RWPE1 (cell line): ENCODE measurements around the gene LZTFL1.

Experiments used
- CTCF ChIA-PET: fragments of 350-600 bp; sonication (Branson Sonifier 250); formaldehyde crosslinking; extraction: SDS; loops from one replicate; lab custom pipeline; 2021; lab: Yijun Ruan, JAX
- POLR2A ChIA-PET: fragments of 400-600 bp; formaldehyde crosslinking; extraction: SDS; loops from one replicate; lab custom pipeline; 2020; ENCODE audit warnings: antibody characterized with exemption; ENCODE audit not compliant: low non-redundant PET; lab: Yijun Ruan, JAX
- DNase-seq: peaks from one replicate; pipeline ENCODE4 v3.0.0; 2012; ENCODE audit warnings: low spot score
- H3K27ac ChIP-seq: fragments of 450-650 bp; 2 replicates; pipeline ENCODE4 v1.5.1; 2017
- TF ChIP-seq, protein P1 (sequence below): fragments of 450-650 bp; conservative IDR thresholded peaks from 2 replicates; pipeline ENCODE4 v1.5.1; 2017; ENCODE audit warnings: low read depth, mild to moderate bottlenecking

Gene LZTFL1

GRCh38 chr3:45873036-45873435, 31.1 kb upstream of the LZTFL1 start:
- TF ChIP-seq, protein P1, sequence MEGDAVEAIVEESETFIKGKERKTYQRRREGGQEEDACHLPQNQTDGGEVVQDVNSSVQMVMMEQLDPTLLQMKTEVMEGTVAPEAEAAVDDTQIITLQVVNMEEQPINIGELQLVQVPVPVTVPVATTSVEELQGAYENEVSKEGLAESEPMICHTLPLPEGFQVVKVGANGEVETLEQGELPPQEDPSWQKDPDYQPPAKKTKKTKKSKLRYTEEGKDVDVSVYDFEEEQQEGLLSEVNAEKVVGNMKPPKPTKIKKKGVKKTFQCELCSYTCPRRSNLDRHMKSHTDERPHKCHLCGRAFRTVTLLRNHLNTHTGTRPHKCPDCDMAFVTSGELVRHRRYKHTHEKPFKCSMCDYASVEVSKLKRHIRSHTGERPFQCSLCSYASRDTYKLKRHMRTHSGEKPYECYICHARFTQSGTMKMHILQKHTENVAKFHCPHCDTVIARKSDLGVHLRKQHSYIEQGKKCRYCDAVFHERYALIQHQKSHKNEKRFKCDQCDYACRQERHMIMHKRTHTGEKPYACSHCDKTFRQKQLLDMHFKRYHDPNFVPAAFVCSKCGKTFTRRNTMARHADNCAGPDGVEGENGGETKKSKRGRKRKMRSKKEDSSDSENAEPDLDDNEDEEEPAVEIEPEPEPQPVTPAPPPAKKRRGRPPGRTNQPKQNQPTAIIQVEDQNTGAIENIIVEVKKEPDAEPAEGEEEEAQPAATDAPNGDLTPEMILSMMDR, result no peak
- no peak overlapping the region for H3K27ac ChIP-seq
- DNase-seq, result no peak
- ChIA-PET CTCF (no interaction called here), POLR2A (no interaction called here)

DNA sequence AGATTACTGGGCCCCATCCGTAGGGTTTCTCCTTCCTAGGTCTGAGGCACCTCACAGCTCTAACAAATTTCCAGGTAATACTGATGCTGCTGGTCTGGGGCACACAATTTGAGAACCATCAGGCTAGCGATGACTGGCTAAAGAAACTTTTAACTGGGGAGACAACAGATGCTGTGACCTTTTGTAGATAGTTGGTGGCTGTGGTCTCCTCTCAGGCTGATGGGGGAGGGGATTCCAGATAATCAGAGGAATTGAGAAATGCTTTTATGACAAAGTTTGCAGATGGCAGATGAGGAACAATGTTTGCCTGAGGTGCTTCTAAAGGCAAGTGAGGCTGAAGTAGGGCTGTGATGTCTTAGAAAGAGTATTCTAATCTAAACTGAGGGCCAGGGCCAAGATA, 30.6 kb upstream of the LZTFL1 start:
- no peak overlapping the region for H3K27ac ChIP-seq
- TF ChIP-seq, protein P1, result no peak
- ChIA-PET POLR2A (no interaction called here), CTCF (no interaction called here)
- DNase-seq, result no peak

DNA sequence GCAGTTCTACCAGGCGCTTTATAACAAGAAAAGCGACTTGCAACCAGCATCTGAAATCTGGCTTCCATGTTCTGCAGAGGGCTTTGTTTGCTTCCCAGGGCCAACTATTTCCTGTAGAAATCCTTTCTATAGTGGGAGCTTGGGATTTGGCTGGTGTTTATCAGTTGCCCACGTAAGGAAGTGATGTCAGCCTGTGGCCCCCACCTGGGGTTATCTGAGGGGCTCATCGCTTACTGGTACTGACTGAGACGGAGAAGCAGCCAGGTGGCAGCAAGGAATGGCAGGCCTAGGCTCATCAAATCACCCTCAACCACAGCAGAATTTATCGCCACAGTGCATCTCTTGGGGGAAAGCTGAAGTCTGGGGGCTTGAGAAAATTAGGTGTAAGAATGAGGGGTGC, 29.9 kb upstream of the LZTFL1 start:
- TF ChIP-seq, protein P1, result no peak
- ChIA-PET POLR2A (no interaction called here), CTCF (no interaction called here)
- no peak for DNase-seq
- H3K27ac ChIP-seq, result no peak overlapping the region

GRCh38 chr3:45870099-45870498, 28.2 kb upstream of the LZTFL1 start:
- ChIA-PET CTCF (no interaction called here), POLR2A (no interaction called here)
- H3K27ac ChIP-seq, result no peak overlapping the region
- TF ChIP-seq, protein P1, result no peak
- DNase-seq, result no peak

DNA sequence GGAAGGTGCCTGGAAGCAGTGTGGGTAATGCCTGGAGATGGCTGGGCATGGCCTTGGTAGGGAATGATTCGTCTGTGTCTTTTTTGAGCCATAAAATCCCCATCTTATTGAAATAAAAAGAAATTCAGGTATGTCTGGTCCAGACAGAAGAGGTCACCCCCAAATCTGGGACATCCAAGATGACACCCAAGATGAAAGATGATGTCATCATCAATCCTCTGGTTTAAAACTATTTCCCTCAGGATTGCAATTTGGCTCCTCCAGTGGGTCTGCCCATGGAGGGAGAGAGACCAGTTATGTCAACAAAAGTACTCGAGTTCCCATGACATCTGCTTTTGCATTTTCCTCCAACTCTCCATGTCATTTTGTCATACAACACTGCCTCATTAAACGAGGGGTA, 27.7 kb upstream of the LZTFL1 start:
- CTCF ChIA-PET, result no interaction called here
- POLR2A ChIA-PET, result no interaction called here
- DNase-seq, result no peak
- H3K27ac ChIP-seq, result no peak overlapping the region
- TF ChIP-seq, protein P1, result no peak

GRCh38 chr3:45868650-45869049, 26.7 kb upstream of the LZTFL1 start:
- no peak for DNase-seq
- ChIA-PET POLR2A (no interaction called here), CTCF (no interaction called here)
- H3K27ac ChIP-seq, result no peak overlapping the region
- TF ChIP-seq, protein P1, result no peak

DNA sequence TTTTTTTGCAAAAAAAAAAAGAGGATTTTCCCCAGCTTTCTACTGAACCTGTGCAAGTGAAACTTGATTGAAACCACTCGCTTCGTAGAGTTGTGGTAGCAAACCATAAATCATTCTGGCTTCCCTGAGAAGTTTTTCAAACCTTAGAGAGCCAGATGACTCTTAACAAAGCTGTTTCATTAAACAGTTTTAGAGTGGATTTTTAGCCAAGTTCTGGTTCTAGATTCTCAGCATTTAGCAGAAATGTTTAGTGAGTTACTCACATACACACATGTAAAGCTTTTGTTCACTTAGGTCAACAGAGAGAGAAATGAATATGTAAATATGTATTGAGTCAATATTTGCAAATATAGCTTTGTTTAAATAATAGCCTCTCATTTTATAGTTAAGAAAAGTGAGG, 26.3 kb upstream of the LZTFL1 start:
- ChIA-PET CTCF (no interaction called here), POLR2A (no interaction called here)
- DNase-seq, result no peak
- TF ChIP-seq, protein P1, result no peak
- no peak overlapping the region for H3K27ac ChIP-seq
